ENCODE results near the gene NRAS.

Gene NRAS

GRCh38 chr1:114725230-114725629 is 8.7 kb upstream of the NRAS start:
- no peak for DNase-seq

GRCh38 chr1:114723915-114724314 is 7.3 kb upstream of the NRAS start:
- no peak for DNase-seq

GRCh38 chr1:114723457-114723856 is 6.9 kb upstream of the NRAS start:
- no peak for DNase-seq

- DNase-seq, result no peak
Observed at GRCh38 chr1:114720492-114720891, 3.9 kb upstream of the NRAS start.

GRCh38 chr1:114719424-114719787 is 2.8 kb upstream of the NRAS start:
- DNase-seq, result no peak

GRCh38 chr1:114718661-114719423 is 2.3 kb upstream of the NRAS start:
- DNase-seq, result no peak

GRCh38 chr1:114715952-114716303 is 643 bp downstream of the NRAS start:
- DNase-seq, result no peak

- DNase-seq, result no peak
Observed at GRCh38 chr1:114712977-114713376, 3.6 kb downstream of the NRAS start.

GRCh38 chr1:114710360-114710759 is 6.2 kb downstream of the NRAS start:
- DNase-seq, result no peak

GRCh38 chr1:114707604-114708003 is 9.0 kb downstream of the NRAS start:
- DNase-seq, result no peak

- DNase-seq, result no peak
Observed at GRCh38 chr1:114703242-114703641, 13.3 kb downstream of the NRAS start.

- no peak for DNase-seq
Observed at GRCh38 chr1:114702737-114703136, 13.8 kb downstream of the NRAS start.

- DNase-seq, result no peak
Observed at GRCh38 chr1:114701931-114702330, 14.6 kb downstream of the NRAS start.

- no peak for DNase-seq
Observed at GRCh38 chr1:114700036-114700600, 16.5 kb downstream of the NRAS start.

- no peak for DNase-seq
Observed at GRCh38 chr1:114696810-114697209, 19.8 kb downstream of the NRAS start.

- no peak for DNase-seq
Observed at GRCh38 chr1:114695430-114696058, 21.0 kb downstream of the NRAS start, which contains the start of gene AMPD1. Gene AMPD1, minus strand, starts transcription at chr1:114695546. Its CDS starts 75 bp downstream, at chr1:114695471.

GRCh38 chr1:114694540-114695310 is 21.8 kb downstream of the NRAS start:
- no peak for DNase-seq

GRCh38 chr1:114692947-114693346 is 23.6 kb downstream of the NRAS start:
- DNase-seq, result no peak

GRCh38 chr1:114691061-114691460 is 25.5 kb downstream of the NRAS start:
- no peak for DNase-seq

GRCh38 chr1:114690148-114690547 is 26.4 kb downstream of the NRAS start:
- DNase-seq, result no peak

GRCh38 chr1:114688526-114688925 is 28.0 kb downstream of the NRAS start:
- DNase-seq, result no peak

GRCh38 chr1:114685851-114686250 is 30.7 kb downstream of the NRAS start:
- DNase-seq, result no peak

GRCh38 chr1:114677691-114678090 is 38.9 kb downstream of the NRAS start:
- DNase-seq, result no peak

- DNase-seq, result no peak
Observed at GRCh38 chr1:114676115-114676514, 40.5 kb downstream of the NRAS start.
